Vagina (tissue), 2 donors: ENCODE measurements around the gene RAD23B. TPM values are rescaled to one million over a fixed set of nuclear protein-coding genes. Genes with fewer than 3 reads are reported as not detected.

ENCODE experiments used
- DNase-seq, 2 donors: peaks; one replicate each; pipeline ENCODE4 v3.0.0-alpha.2; 2017; ENCODE audit errors: extremely low spot score in 2 of 2
- H3K27ac ChIP-seq: fragments of 200-600 bp; sonication (generic); one replicate; pipeline ENCODE4 v1.5.1; 2019
- H3K27me3 ChIP-seq: fragments of 200-600 bp; sonication (generic); one replicate; pipeline ENCODE4 v1.5.1; 2019
- H3K36me3 ChIP-seq, 2 donors: fragments of 200-600 bp; sonication (generic); one replicate each; pipeline ENCODE4 v1.5.1; 2017 to 2019
- H3K4me1 ChIP-seq: fragments of 200-600 bp; sonication (generic); one replicate; pipeline ENCODE4 v1.5.1; 2019
- H3K4me3 ChIP-seq, 2 donors: fragments of 200-600 bp; sonication (generic); 1 replicate in 1 of 2; 2 replicates in 1 of 2; pipeline ENCODE4 v1.5.1; 2016 to 2019
- H3K9me3 ChIP-seq: fragments of 200-600 bp; sonication (generic); one replicate; pipeline ENCODE4 v1.5.1; 2019
- CTCF ChIP-seq, 3 experiments: fragments of 450-650 bp in 2 of 3; fragments of 200-600 bp in 1 of 3; sonication (generic) in 1 of 3; IDR thresholded peaks; one replicate each; pipeline ENCODE4 v1.5.1; 2017 to 2019; ENCODE audit warnings: antibody characterized with exemption in 3 of 3, mild to moderate bottlenecking in 2 of 3, moderate library complexity in 2 of 3
- POLR2A ChIP-seq, 2 donors: fragments of 450-650 bp; IDR thresholded peaks; one replicate each; pipeline ENCODE4 v1.6.1; 2017; ENCODE audit warnings: antibody characterized with exemption in 2 of 2, mild to moderate bottlenecking in 2 of 2, moderate library complexity in 2 of 2
- POLR2AphosphoS5 ChIP-seq, 2 donors: sonication (generic); formaldehyde crosslinking; IDR thresholded peaks; one replicate each; pipeline ENCODE4 v1.9.0; 2017; ENCODE audit warnings: antibody characterized with exemption in 2 of 2, mild to moderate bottlenecking in 2 of 2, low read depth in 1 of 2; ENCODE audit not compliant: insufficient read depth in 1 of 2
- intact Hi-C: fragments of 100-400 bp; cut with DNase I; formaldehyde crosslinking; loops from one replicate; pipeline ENCODE4 v1.15.1; 2023
- total RNA-seq: library from RNA; depleted of rRNA; stranded (reverse); fragments of >200 nt; gene quantifications from one replicate; pipeline ENCODE4 v1.2.3, GENCODE V29; 2016

The RAD23B gene
- total RNA-seq, 1 donor from 2014 or later = 61.1 TPM

GRCh38 chr9:107274096-107274495 is 9.0 kb upstream of the RAD23B start:
- TF ChIP-seq POLR2A (IDR thresholded peaks at IDR 0.05) (no peak), CTCF (IDR thresholded peaks at IDR 0.05) (no peak), POLR2AphosphoS5 (IDR thresholded peaks at IDR 0.05; ENCODE audit: insufficient read depth in 1 of 2, low read depth in 1 of 2) (no peak)
- Histone ChIP-seq H3K27me3 (no peaks in the 10 kb centered on the region), H3K9me3 (no peaks in the 10 kb centered on the region), H3K27ac (no peak overlapping the region), H3K36me3 (no peaks in the 10 kb centered on the region), H3K4me3 (no peak overlapping the region), H3K4me1 (peaks cover 19% of the 10 kb centered on the region)
- DNase-seq = no peak
- intact Hi-C loops = no loop called here

GRCh38 chr9:107274953-107275422 is 8.1 kb upstream of the RAD23B start:
- Histone ChIP-seq H3K36me3 (no peaks in the 10 kb centered on the region), H3K4me3 (no peak overlapping the region), H3K27me3 (no peaks in the 10 kb centered on the region), H3K27ac (no peak overlapping the region), H3K9me3 (no peaks in the 10 kb centered on the region), H3K4me1 (peaks cover 17% of the 10 kb centered on the region)
- TF ChIP-seq POLR2A (IDR thresholded peaks at IDR 0.05) (no peak), POLR2AphosphoS5 (IDR thresholded peaks at IDR 0.05; ENCODE audit: insufficient read depth in 1 of 2, low read depth in 1 of 2) (peak in 1 of 2 donors; percentile 64)
- intact Hi-C loops = no loop called here
- DNase-seq = no peak

- Histone ChIP-seq H3K27ac (no peak overlapping the region), H3K36me3 (no peaks in the 10 kb centered on the region), H3K27me3 (no peaks in the 10 kb centered on the region), H3K4me1 (peaks cover 14% of the 10 kb centered on the region), H3K4me3 (no peak overlapping the region), H3K9me3 (no peaks in the 10 kb centered on the region)
- no peak for DNase-seq
- TF ChIP-seq CTCF (IDR thresholded peaks at IDR 0.05) (no peak), POLR2AphosphoS5 (IDR thresholded peaks at IDR 0.05; ENCODE audit: insufficient read depth in 1 of 2, low read depth in 1 of 2) (no peak), POLR2A (IDR thresholded peaks at IDR 0.05) (no peak)
- intact Hi-C loops = no loop called here
These were observed 7.5 kb upstream of the RAD23B start for GRCh38 chr9:107275530-107275929.

- no peaks in the 10 kb centered on the region for H3K9me3 ChIP-seq
- DNase-seq = no peak
- no peaks in the 10 kb centered on the region for H3K36me3 ChIP-seq
- no peak overlapping the region for H3K27ac ChIP-seq
- TF ChIP-seq CTCF (IDR thresholded peaks at IDR 0.05) (no peak), POLR2AphosphoS5 (IDR thresholded peaks at IDR 0.05; ENCODE audit: insufficient read depth in 1 of 2, low read depth in 1 of 2) (no peak)
- peaks cover 17% of the 10 kb centered on the region for H3K4me1 ChIP-seq
- H3K4me3 ChIP-seq = no peak overlapping the region
- H3K27me3 ChIP-seq = no peaks in the 10 kb centered on the region
- intact Hi-C loops = no loop called here
These were observed 5.9 kb upstream of the RAD23B start for GRCh38 chr9:107276966-107277710.

- Histone ChIP-seq H3K4me1 (peaks cover 22% of the 10 kb centered on the region), H3K4me3 (no peak overlapping the region), H3K27me3 (no peaks in the 10 kb centered on the region), H3K27ac (no peak overlapping the region), H3K36me3 (no peaks in the 10 kb centered on the region), H3K9me3 (no peaks in the 10 kb centered on the region)
- TF ChIP-seq CTCF (IDR thresholded peaks at IDR 0.05) (no peak), POLR2AphosphoS5 (IDR thresholded peaks at IDR 0.05; ENCODE audit: insufficient read depth in 1 of 2, low read depth in 1 of 2) (no peak), POLR2A (IDR thresholded peaks at IDR 0.05) (no peak)
- DNase-seq = no peak
- intact Hi-C loops = no loop called here
These were observed 5.3 kb upstream of the RAD23B start for GRCh38 chr9:107277801-107278200.
